KBM-7 (cell line): ENCODE measurements around the gene MS4A18.

Experiments used
- DNase-seq: peaks from one replicate; pipeline ENCODE4 v3.0.0-alpha.2; 2015
- in situ Hi-C: fragments of 300-500 bp; cut with MboI; formaldehyde crosslinking; loops from 2 replicates; pipeline ENCODE4 v1.14.3; 2020; ENCODE audit warnings: low sequenced_read_pairs, low pct_unique_long_range_greater_than_20kb, mixed read lengths

MS4A18 gene

GRCh38 chr11:60761436-60762190 is 37.1 kb downstream of the MS4A18 start:
- in situ Hi-C loops: no loop called here
- DNase-seq: no peak

- in situ Hi-C loops: no loop called here
- DNase-seq: peak; percentile 32
Measured at GRCh38 chr11:60762851-60763691, 38.6 kb downstream of the MS4A18 start.

- in situ Hi-C loops: no loop called here
- no peak for DNase-seq
Measured at GRCh38 chr11:60763692-60764369, 39.3 kb downstream of the MS4A18 start.

- in situ Hi-C loops: no loop called here
- no peak for DNase-seq
Measured at GRCh38 chr11:60764879-60765278, 40.4 kb downstream of the MS4A18 start.

GRCh38 chr11:60765355-60765754 is 40.8 kb downstream of the MS4A18 start:
- no peak for DNase-seq
- in situ Hi-C loops: no loop called here

GRCh38 chr11:60766547-60766946 is 42.0 kb downstream of the MS4A18 start:
- in situ Hi-C loops: no loop called here
- DNase-seq: no peak

GRCh38 chr11:60767388-60767811 is 42.9 kb downstream of the MS4A18 start:
- in situ Hi-C loops: no loop called here
- DNase-seq: no peak

- in situ Hi-C loops: no loop called here
- no peak for DNase-seq
Measured at GRCh38 chr11:60768202-60768601, 43.7 kb downstream of the MS4A18 start.

GRCh38 chr11:60769273-60769672 is 44.8 kb downstream of the MS4A18 start:
- in situ Hi-C loops: no loop called here
- no peak for DNase-seq

- in situ Hi-C loops: no loop called here
- no peak for DNase-seq
Measured at GRCh38 chr11:60769811-60770210, 45.3 kb downstream of the MS4A18 start.

- in situ Hi-C loops: no loop called here
- no peak for DNase-seq
Measured at GRCh38 chr11:60771146-60771545, 46.6 kb downstream of the MS4A18 start.

- in situ Hi-C loops: no loop called here
- no peak for DNase-seq
Measured at GRCh38 chr11:60771879-60772525, 47.5 kb downstream of the MS4A18 start.

- DNase-seq: no peak
- in situ Hi-C loops: no loop called here
Measured at GRCh38 chr11:60772666-60773065, 48.1 kb downstream of the MS4A18 start.

- in situ Hi-C loops: no loop called here
- DNase-seq: no peak
Measured at GRCh38 chr11:60774726-60775125, 50.2 kb downstream of the MS4A18 start.

GRCh38 chr11:60775420-60775961 is 51.0 kb downstream of the MS4A18 start:
- DNase-seq: peak; percentile 95
- in situ Hi-C loops: no loop called here

- DNase-seq: no peak
- in situ Hi-C loops: no loop called here
Measured at GRCh38 chr11:60776167-60776566, 51.6 kb downstream of the MS4A18 start.

GRCh38 chr11:60777106-60777505 is 52.6 kb downstream of the MS4A18 start:
- in situ Hi-C loops: no loop called here
- DNase-seq: no peak

GRCh38 chr11:60777572-60777971 is 53.1 kb downstream of the MS4A18 start:
- no peak for DNase-seq
- in situ Hi-C loops: no loop called here

GRCh38 chr11:60780065-60780464 is 55.5 kb downstream of the MS4A18 start:
- in situ Hi-C loops: no loop called here
- no peak for DNase-seq
